ES-I3 (cell line): ENCODE measurements around the gene PRELID1.

Experiments
- H3K36me3 ChIP-seq: 2 replicates; pipeline ENCODE4 v1.6.1; 2013; ENCODE audit warnings: mild to moderate bottlenecking, low read length, control low read depth, moderate library complexity; ENCODE audit not compliant: insufficient read depth
- H3K4me1 ChIP-seq: 2 replicates; pipeline ENCODE4 v1.6.1; 2013; ENCODE audit warnings: mild to moderate bottlenecking, control low read depth, low read length; ENCODE audit not compliant: insufficient read depth
- H3K9ac ChIP-seq: 2 replicates; pipeline ENCODE4 v1.6.1; 2013; ENCODE audit warnings: low read depth, mild to moderate bottlenecking, low read length, moderate library complexity
- H3K9me3 ChIP-seq: 2 replicates; pipeline ENCODE4 v1.6.1; 2013; ENCODE audit warnings: mild to moderate bottlenecking, low read length, moderate library complexity; ENCODE audit not compliant: control insufficient read depth, insufficient read depth

Gene PRELID1

GRCh38 chr5:177290816-177291596 lies 12.6 kb upstream of the PRELID1 start:
- H3K9ac ChIP-seq: no peak overlapping the region
- no peaks in the 10 kb centered on the region for H3K9me3 ChIP-seq
- H3K4me1 ChIP-seq: no peaks in the 10 kb centered on the region
- H3K36me3 ChIP-seq: peaks cover 40% of the 10 kb centered on the region

DNA sequence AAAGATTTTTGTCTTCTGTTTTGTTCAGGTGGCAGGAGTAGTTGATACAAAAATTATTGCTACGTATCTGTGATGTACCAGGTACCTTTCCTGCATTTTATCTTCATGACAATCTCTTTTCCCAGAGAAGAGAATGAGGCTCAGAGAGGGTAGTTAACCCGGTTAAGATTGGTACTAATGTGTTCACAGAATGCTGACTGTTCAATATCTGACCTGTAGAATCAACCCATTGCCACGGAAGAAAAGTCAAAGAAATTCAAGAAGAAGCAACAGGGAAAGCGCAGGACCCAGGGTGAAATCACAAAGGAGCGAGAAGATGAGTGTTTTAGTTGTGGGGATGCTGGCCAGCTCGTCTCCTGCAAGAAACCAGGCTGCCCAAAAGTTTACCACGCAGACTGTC lies 11.9 kb upstream of the PRELID1 start:
- Histone ChIP-seq H3K9ac (no peak overlapping the region), H3K36me3 (peaks cover 40% of the 10 kb centered on the region), H3K9me3 (no peaks in the 10 kb centered on the region), H3K4me1 (no peaks in the 10 kb centered on the region)

DNA sequence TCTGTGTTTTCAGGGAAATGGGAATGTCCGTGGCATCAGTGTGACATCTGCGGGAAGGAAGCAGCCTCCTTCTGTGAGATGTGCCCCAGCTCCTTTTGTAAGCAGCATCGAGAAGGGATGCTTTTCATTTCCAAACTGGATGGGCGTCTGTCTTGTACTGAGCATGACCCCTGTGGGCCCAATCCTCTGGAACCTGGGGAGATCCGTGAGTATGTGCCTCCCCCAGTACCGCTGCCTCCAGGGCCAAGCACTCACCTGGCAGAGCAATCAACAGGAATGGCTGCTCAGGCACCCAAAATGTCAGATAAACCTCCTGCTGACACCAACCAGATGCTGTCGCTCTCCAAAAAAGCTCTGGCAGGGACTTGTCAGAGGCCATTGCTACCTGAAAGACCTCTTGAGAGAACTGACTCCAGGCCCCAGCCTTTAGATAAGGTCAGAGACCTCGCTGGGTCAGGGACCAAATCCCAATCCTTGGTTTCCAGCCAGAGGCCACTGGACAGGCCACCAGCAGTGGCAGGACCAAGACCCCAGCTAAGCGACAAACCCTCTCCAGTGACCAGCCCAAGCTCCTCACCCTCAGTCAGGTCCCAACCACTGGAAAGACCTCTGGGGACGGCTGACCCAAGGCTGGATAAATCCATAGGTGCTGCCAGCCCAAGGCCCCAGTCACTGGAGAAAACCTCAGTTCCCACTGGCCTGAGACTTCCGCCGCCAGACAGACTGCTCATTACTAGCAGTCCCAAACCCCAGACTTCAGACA lies 9.6 kb upstream of the PRELID1 start:
- no peak overlapping the region for H3K9ac ChIP-seq
- H3K36me3 ChIP-seq: peaks cover 38% of the 10 kb centered on the region
- no peaks in the 10 kb centered on the region for H3K9me3 ChIP-seq
- H3K4me1 ChIP-seq: 0 out of 2 replicates have a peak, but pooled peaks cover 1% of the 10 kb centered on the region

GRCh38 chr5:177294632-177295031 lies 9.0 kb upstream of the PRELID1 start:
- no peak overlapping the region for H3K9ac ChIP-seq
- peaks cover 7% of the 10 kb centered on the region; the same call in 1 of the 2 replicates for H3K4me1 ChIP-seq
- H3K36me3 ChIP-seq: peaks cover 38% of the 10 kb centered on the region
- H3K9me3 ChIP-seq: no peaks in the 10 kb centered on the region

DNA sequence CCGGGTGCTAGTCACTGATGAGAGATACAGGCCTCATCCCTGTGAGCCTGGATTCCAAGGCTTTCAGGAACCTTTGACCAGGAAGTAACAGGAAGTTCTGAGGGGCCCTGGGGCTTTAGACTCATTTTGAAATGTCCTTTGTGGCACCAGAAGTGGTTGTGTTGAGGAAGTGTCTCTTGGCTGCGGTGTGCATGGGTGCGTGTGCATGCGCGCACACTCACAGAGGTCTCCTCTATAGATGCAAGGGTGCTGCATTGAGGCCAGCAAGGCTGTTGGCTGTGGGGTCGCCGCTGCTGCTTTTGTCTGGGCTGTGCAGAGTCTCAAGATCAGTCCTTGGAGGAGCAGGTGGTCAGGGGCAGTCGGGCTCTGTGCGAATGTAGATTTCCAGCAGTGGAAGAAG lies 7.7 kb upstream of the PRELID1 start:
- H3K9ac ChIP-seq: no peak overlapping the region
- peaks cover 34% of the 10 kb centered on the region for H3K36me3 ChIP-seq
- peaks cover 18% of the 10 kb centered on the region for H3K4me1 ChIP-seq

GRCh38 chr5:177296581-177296980 lies 7.0 kb upstream of the PRELID1 start:
- Histone ChIP-seq H3K36me3 (peaks cover 34% of the 10 kb centered on the region), H3K4me1 (peaks cover 19% of the 10 kb centered on the region), H3K9ac (no peak overlapping the region), H3K9me3 (no peaks in the 10 kb centered on the region)

More for the DNA sequence above, 7.7 kb upstream of the PRELID1 start:
- no peaks in the 10 kb centered on the region for H3K9me3 ChIP-seq

GRCh38 chr5:177297922-177298321 lies 5.7 kb upstream of the PRELID1 start:
- Histone ChIP-seq H3K36me3 (peaks cover 22% of the 10 kb centered on the region), H3K9ac (no peak overlapping the region), H3K4me1 (peaks cover 19% of the 10 kb centered on the region), H3K9me3 (no peaks in the 10 kb centered on the region)

DNA sequence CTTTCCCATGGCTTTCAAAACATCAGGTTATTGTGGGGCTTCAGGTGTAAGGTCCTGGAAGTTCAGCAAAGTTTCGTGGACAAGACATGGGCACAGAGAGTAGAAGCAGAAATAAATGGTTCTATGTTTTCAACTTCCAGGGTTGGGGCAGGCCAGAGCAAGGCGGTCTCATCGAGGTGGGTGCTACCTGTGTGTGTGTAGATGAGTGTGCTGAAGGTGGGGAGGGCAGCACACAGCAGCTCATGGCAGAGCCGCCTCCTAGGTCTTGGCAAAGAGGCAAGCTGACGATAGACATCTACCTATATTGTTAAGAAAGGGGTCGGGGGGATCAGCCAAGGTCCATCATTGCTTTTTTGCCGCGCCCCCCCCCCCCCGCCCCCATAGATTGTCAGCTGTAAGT lies 3.9 kb upstream of the PRELID1 start:
- H3K9me3 ChIP-seq: no peaks in the 10 kb centered on the region
- peaks cover 10% of the 10 kb centered on the region for H3K36me3 ChIP-seq
- no peak overlapping the region for H3K9ac ChIP-seq
- peaks cover 19% of the 10 kb centered on the region for H3K4me1 ChIP-seq

GRCh38 chr5:177300236-177300880 lies 3.2 kb upstream of the PRELID1 start:
- no peaks in the 10 kb centered on the region for H3K9me3 ChIP-seq
- peaks cover 19% of the 10 kb centered on the region for H3K4me1 ChIP-seq
- no peak overlapping the region for H3K9ac ChIP-seq
- H3K36me3 ChIP-seq: peaks cover 4% of the 10 kb centered on the region; the same call in 1 of the 2 replicates

DNA sequence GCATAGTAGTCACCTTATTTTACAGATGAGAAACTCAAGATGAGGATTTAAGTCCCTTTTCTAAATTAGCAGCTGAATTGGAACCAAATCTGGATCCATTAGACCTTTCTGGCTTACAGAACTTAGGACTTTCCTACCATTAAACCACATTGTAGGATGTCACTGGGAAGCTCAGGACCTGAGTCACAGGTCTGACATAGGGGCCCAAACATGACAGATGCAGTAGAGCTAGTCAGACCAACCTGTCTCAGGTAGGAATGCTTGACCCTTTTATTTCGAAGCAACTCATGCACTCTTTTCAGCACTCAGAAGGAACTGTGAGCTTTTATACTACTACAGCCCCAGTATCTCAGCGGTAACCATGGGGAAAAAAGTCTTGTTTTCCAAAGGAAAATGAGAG lies 2.6 kb upstream of the PRELID1 start:
- H3K4me1 ChIP-seq: peaks cover 19% of the 10 kb centered on the region
- no peak overlapping the region for H3K9ac ChIP-seq
- no peaks in the 10 kb centered on the region for H3K9me3 ChIP-seq
- H3K36me3 ChIP-seq: no peaks in the 10 kb centered on the region

GRCh38 chr5:177301503-177302165 lies 2.0 kb upstream of the PRELID1 start:
- Histone ChIP-seq H3K36me3 (no peaks in the 10 kb centered on the region; the same call in 1 of the 2 replicates), H3K4me1 (peaks cover 19% of the 10 kb centered on the region)

DNA sequence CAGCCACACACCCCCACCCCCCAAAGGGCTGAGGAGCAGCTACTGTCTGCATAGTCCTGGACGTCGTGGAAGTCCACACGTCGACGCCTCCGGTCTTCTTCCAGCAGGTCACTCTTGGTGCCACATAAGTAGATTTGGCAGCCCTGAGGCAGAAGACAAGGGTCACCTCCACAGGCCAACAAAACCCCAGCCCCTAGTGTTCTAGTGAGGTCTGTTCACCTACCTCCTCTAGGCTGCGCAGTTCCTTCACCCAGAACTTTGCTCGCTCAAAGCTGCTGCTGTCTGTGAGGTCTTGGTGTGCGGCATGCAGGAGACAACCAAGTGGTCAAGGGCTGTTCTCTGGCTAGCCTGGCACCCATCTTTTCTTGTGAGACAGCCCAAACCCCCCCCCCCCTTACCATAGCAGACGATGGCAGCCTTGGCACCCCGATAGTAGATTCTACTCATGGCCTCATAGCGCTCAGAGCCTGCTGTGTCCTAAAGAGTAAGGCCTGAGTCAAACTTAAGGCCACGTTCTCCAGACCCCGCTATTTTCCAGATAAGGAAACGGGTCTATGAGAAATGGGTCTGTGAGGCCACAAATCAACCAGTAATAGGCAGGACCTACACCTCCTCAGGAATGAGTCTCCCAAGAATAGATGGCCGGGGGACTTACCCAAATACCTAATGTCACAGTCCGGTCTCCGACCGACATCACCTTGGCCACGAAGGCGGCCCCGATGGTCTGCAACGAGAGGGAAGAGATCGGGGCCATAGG lies 1.1 kb upstream of the PRELID1 start:
- Histone ChIP-seq H3K4me1 (peaks cover 19% of the 10 kb centered on the region), H3K9me3 (no peaks in the 10 kb centered on the region), H3K9ac (peak overlapping the region; percentile 100), H3K36me3 (peaks cover 4% of the 10 kb centered on the region)

More at GRCh38 chr5:177301503-177302165, 2.0 kb upstream of the PRELID1 start:
- Histone ChIP-seq H3K9ac (no peak overlapping the region), H3K9me3 (no peaks in the 10 kb centered on the region)

DNA sequence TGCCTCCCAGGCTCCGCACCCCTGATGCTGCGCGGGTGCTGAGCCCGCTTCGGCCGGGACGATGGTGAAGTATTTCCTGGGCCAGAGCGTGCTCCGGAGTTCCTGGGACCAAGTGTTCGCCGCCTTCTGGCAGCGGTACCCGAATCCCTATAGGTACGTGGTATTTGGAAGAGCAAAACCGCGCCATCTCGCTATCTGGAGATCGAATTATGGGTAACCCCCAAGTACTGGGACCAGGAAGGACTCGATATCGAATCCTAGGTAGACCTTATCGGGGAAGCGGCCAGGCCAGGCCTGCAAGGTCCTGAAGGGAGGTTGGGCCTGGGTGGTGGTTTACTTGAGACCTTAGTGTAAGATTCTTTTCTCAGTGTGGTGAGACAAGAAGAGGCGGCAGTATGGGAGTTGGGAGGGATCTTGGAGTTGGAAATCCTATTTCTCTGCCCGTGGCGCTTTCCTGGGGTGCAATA lies 359 bp downstream of the PRELID1 start:
- Histone ChIP-seq H3K9me3 (no peaks in the 10 kb centered on the region), H3K9ac (peak overlapping the region; percentile 100), H3K36me3 (peaks cover 4% of the 10 kb centered on the region), H3K4me1 (peaks cover 19% of the 10 kb centered on the region)
